Muscle layer of colon (tissue), 2 donors: ENCODE measurements around the gene PCK1.

Experiments used
- H3K27ac ChIP-seq: one replicate; pipeline ENCODE4 v1.7.0; 2013; ENCODE audit warnings: low read depth, mild to moderate bottlenecking, low read length, moderate library complexity
- H3K27me3 ChIP-seq, 2 donors: one replicate each; pipeline ENCODE4 v1.7.0; 2013; ENCODE audit warnings: low read length in 2 of 2, mild to moderate bottlenecking in 2 of 2; ENCODE audit not compliant: insufficient read depth in 2 of 2, control insufficient read depth in 1 of 2
- H3K36me3 ChIP-seq: one replicate; pipeline ENCODE4 v1.7.0; 2013; ENCODE audit warnings: mild to moderate bottlenecking, low read length; ENCODE audit not compliant: insufficient read depth
- H3K4me1 ChIP-seq: one replicate; pipeline ENCODE4 v1.7.0; 2013; ENCODE audit warnings: mild to moderate bottlenecking, low read length; ENCODE audit not compliant: insufficient read depth
- H3K4me3 ChIP-seq, 2 donors: one replicate each; pipeline ENCODE4 v1.7.0; 2013; ENCODE audit warnings: low read length in 2 of 2, low read depth in 1 of 2, mild to moderate bottlenecking in 1 of 2, moderate library complexity in 1 of 2
- H3K9ac ChIP-seq: one replicate; pipeline ENCODE4 v1.7.0; 2013; ENCODE audit warnings: low read length
- H3K9me3 ChIP-seq: one replicate; pipeline ENCODE4 v1.7.0; 2013; ENCODE audit warnings: mild to moderate bottlenecking, low read length
- donor health status: abdominal sarcoma.
- donor health status: Adenocarcinoma of cecum.

The PCK1 gene

GRCh38 chr20:57553376-57554018, 7.4 kb upstream of the PCK1 start:
- no peak overlapping the region for H3K9ac ChIP-seq

GRCh38 chr20:57555457-57556184, 5.3 kb upstream of the PCK1 start:
- Histone ChIP-seq H3K4me1 (no peaks in the 10 kb centered on the region), H3K9ac (no peak overlapping the region), H3K27ac (no peak overlapping the region), H3K4me3 (no peak overlapping the region), H3K27me3 (peaks cover 0 to 19% of the 10 kb centered on the region in 2 donors), H3K36me3 (no peaks in the 10 kb centered on the region), H3K9me3 (no peaks in the 10 kb centered on the region)

More at GRCh38 chr20:57553376-57554018, 7.4 kb upstream of the PCK1 start:
- H3K9me3 ChIP-seq: no peaks in the 10 kb centered on the region
- H3K4me3 ChIP-seq: no peak overlapping the region
- H3K4me1 ChIP-seq: no peaks in the 10 kb centered on the region
- H3K36me3 ChIP-seq: no peaks in the 10 kb centered on the region
- H3K27me3 ChIP-seq: peaks cover 0 to 19% of the 10 kb centered on the region in 2 donors
- H3K27ac ChIP-seq: no peak overlapping the region

- Histone ChIP-seq H3K36me3 (no peaks in the 10 kb centered on the region), H3K27ac (no peak overlapping the region), H3K9me3 (no peaks in the 10 kb centered on the region), H3K9ac (no peak overlapping the region), H3K4me3 (no peak overlapping the region), H3K4me1 (no peaks in the 10 kb centered on the region), H3K27me3 (peaks cover 0 to 19% of the 10 kb centered on the region in 2 donors)
Observed at GRCh38 chr20:57556980-57557274, 4.0 kb upstream of the PCK1 start.

GRCh38 chr20:57557926-57558613, 2.8 kb upstream of the PCK1 start:
- Histone ChIP-seq H3K9ac (no peak overlapping the region), H3K27me3 (peaks cover 0 to 19% of the 10 kb centered on the region in 2 donors), H3K4me1 (no peaks in the 10 kb centered on the region), H3K36me3 (no peaks in the 10 kb centered on the region), H3K4me3 (no peak overlapping the region), H3K27ac (no peak overlapping the region), H3K9me3 (no peaks in the 10 kb centered on the region)

- Histone ChIP-seq H3K9ac (no peak overlapping the region), H3K4me3 (no peak overlapping the region), H3K4me1 (no peaks in the 10 kb centered on the region), H3K27me3 (peaks cover 0 to 19% of the 10 kb centered on the region in 2 donors), H3K9me3 (no peaks in the 10 kb centered on the region), H3K36me3 (no peaks in the 10 kb centered on the region), H3K27ac (no peak overlapping the region)
Observed at GRCh38 chr20:57558614-57559288, 2.2 kb upstream of the PCK1 start.

GRCh38 chr20:57559289-57559634, 1.6 kb upstream of the PCK1 start:
- Histone ChIP-seq H3K27ac (no peak overlapping the region), H3K9me3 (no peaks in the 10 kb centered on the region), H3K36me3 (no peaks in the 10 kb centered on the region), H3K27me3 (peaks cover 0 to 19% of the 10 kb centered on the region in 2 donors), H3K9ac (no peak overlapping the region), H3K4me1 (no peaks in the 10 kb centered on the region), H3K4me3 (no peak overlapping the region)

GRCh38 chr20:57559658-57560553, 1.0 kb upstream of the PCK1 start:
- H3K27ac ChIP-seq: no peak overlapping the region
- no peak overlapping the region for H3K4me3 ChIP-seq
- no peaks in the 10 kb centered on the region for H3K36me3 ChIP-seq
- H3K27me3 ChIP-seq: peaks cover 0 to 15% of the 10 kb centered on the region in 2 donors
- H3K4me1 ChIP-seq: no peaks in the 10 kb centered on the region
- H3K9ac ChIP-seq: no peak overlapping the region
- H3K9me3 ChIP-seq: no peaks in the 10 kb centered on the region

- H3K27me3 ChIP-seq: peaks cover 0 to 11% of the 10 kb centered on the region in 2 donors
- no peaks in the 10 kb centered on the region for H3K9me3 ChIP-seq
- no peak overlapping the region for H3K4me3 ChIP-seq
- no peak overlapping the region for H3K27ac ChIP-seq
- H3K36me3 ChIP-seq: no peaks in the 10 kb centered on the region
- no peaks in the 10 kb centered on the region for H3K4me1 ChIP-seq
- no peak overlapping the region for H3K9ac ChIP-seq
Observed at GRCh38 chr20:57561356-57562279, 708 bp downstream of the PCK1 start.

GRCh38 chr20:57562541-57563465, 1.9 kb downstream of the PCK1 start:
- peaks cover 0 to 3% of the 10 kb centered on the region in 2 donors for H3K27me3 ChIP-seq
- H3K9ac ChIP-seq: no peak overlapping the region
- H3K36me3 ChIP-seq: no peaks in the 10 kb centered on the region
- H3K4me1 ChIP-seq: no peaks in the 10 kb centered on the region
- no peaks in the 10 kb centered on the region for H3K9me3 ChIP-seq
- no peak overlapping the region for H3K27ac ChIP-seq
- H3K4me3 ChIP-seq: no peak overlapping the region
